HEK293 (cell line): ENCODE results near the gene PCED1A.

ENCODE experiments used
- CTCF ChIA-PET: fragments of 350-600 bp; formaldehyde crosslinking; extraction: SDS; loops from one replicate; lab custom pipeline; 2021; ENCODE audit warnings: antibody characterized with exemption; lab: Yijun Ruan, JAX
- POLR2A ChIA-PET: fragments of 300-600 bp; formaldehyde crosslinking; extraction: SDS; loops from one replicate; lab custom pipeline; 2020; ENCODE audit warnings: antibody characterized with exemption, inconsistent platforms; lab: Yijun Ruan, JAX
- H3K27ac ChIP-seq: fragments of 200-500 bp; sonication (Bioruptor generic); 2 replicates; pipeline ENCODE4 v1.5.1; 2014; ENCODE audit warnings: low read depth, low read length, control low read depth, inconsistent platforms; ENCODE audit errors: extremely low read depth
- H3K36me3 ChIP-seq, 2 experiments: fragments of 200-500 bp in 1 of 2; sonication (Bioruptor generic) in 1 of 2; 1 replicate in 1 of 2; 2 replicates in 1 of 2; pipeline ENCODE4 v1.5.1; 2014 to 2017; ENCODE audit warnings: inconsistent platforms in 2 of 2, low read length in 2 of 2; ENCODE audit not compliant: control insufficient read depth in 2 of 2, insufficient read depth in 1 of 2
- H3K4me1 ChIP-seq: fragments of 200-500 bp; sonication (Bioruptor generic); 2 replicates; pipeline ENCODE4 v1.5.1; 2014; ENCODE audit warnings: mild to moderate bottlenecking, low read length, inconsistent platforms; ENCODE audit not compliant: control insufficient read depth, insufficient read depth
- H3K4me3 ChIP-seq: 2 replicates; pipeline ENCODE4 v1.5.1; 2011; ENCODE audit warnings: low read depth, mild to moderate bottlenecking, control low read depth, low read length, moderate library complexity
- H3K9me3 ChIP-seq: fragments of 200-500 bp; sonication (Bioruptor generic); 2 replicates; pipeline ENCODE4 v1.5.1; 2014; ENCODE audit warnings: low read depth, low read length, inconsistent platforms; ENCODE audit not compliant: control insufficient read depth, insufficient read depth
- GLIS1 ChIP-seq: fragments of 450-650 bp; formaldehyde crosslinking; IDR thresholded peaks from 2 replicates; pipeline ENCODE4 v1.5.1; 2016; ENCODE audit warnings: missing biosample characterization, missing genetic modification characterization
- INSM2 ChIP-seq: fragments of 450-650 bp; formaldehyde crosslinking; IDR thresholded peaks from 2 replicates; pipeline ENCODE4 v1.5.1; 2016; ENCODE audit warnings: missing biosample characterization, missing genetic modification characterization
- KLF1 ChIP-seq: fragments of 450-650 bp; formaldehyde crosslinking; IDR thresholded peaks from 2 replicates; pipeline ENCODE4 v1.5.1; 2016; ENCODE audit warnings: missing biosample characterization, missing genetic modification characterization
- KLF17 ChIP-seq: fragments of 450-650 bp; formaldehyde crosslinking; IDR thresholded peaks from 2 replicates; pipeline ENCODE4 v1.5.1; 2016; ENCODE audit warnings: missing biosample characterization, missing genetic modification characterization
- KLF7 ChIP-seq: fragments of 450-650 bp; formaldehyde crosslinking; IDR thresholded peaks from 2 replicates; pipeline ENCODE4 v1.5.1; 2016; ENCODE audit warnings: missing biosample characterization, missing genetic modification characterization, borderline replicate concordance
- OSR2 ChIP-seq: fragments of 450-650 bp; formaldehyde crosslinking; IDR thresholded peaks from 2 replicates; pipeline ENCODE4 v1.5.1; 2016; ENCODE audit warnings: missing biosample characterization, missing genetic modification characterization
- PATZ1 ChIP-seq: fragments of 450-650 bp; formaldehyde crosslinking; IDR thresholded peaks from 2 replicates; pipeline ENCODE4 v1.5.1; 2016; ENCODE audit warnings: missing biosample characterization, missing genetic modification characterization
- PRDM10 ChIP-seq: fragments of 450-650 bp; formaldehyde crosslinking; IDR thresholded peaks from 2 replicates; pipeline ENCODE4 v1.5.1; 2016; ENCODE audit warnings: missing biosample characterization, missing genetic modification characterization
- ZBTB17 ChIP-seq: fragments of 450-650 bp; formaldehyde crosslinking; IDR thresholded peaks from 2 replicates; pipeline ENCODE4 v1.5.1; 2016; ENCODE audit warnings: missing biosample characterization, missing genetic modification characterization
- ZBTB48 ChIP-seq: fragments of 450-650 bp; formaldehyde crosslinking; IDR thresholded peaks from 2 replicates; pipeline ENCODE4 v1.5.1; 2016; ENCODE audit warnings: missing biosample characterization, missing genetic modification characterization
- ZIC2 ChIP-seq: fragments of 450-650 bp; formaldehyde crosslinking; IDR thresholded peaks from 2 replicates; pipeline ENCODE4 v1.5.1; 2016; ENCODE audit warnings: missing biosample characterization, missing genetic modification characterization
- ZNF184 ChIP-seq: fragments of 450-650 bp; IDR thresholded peaks from 2 replicates; pipeline ENCODE4 v1.5.1; 2018; ENCODE audit warnings: missing biosample characterization, mild to moderate bottlenecking, missing genetic modification characterization
- ZNF202 ChIP-seq: fragments of 450-650 bp; formaldehyde crosslinking; IDR thresholded peaks from 2 replicates; pipeline ENCODE4 v1.5.1; 2016; ENCODE audit warnings: missing biosample characterization, missing genetic modification characterization, borderline replicate concordance
- ZNF335 ChIP-seq: fragments of 450-650 bp; formaldehyde crosslinking; conservative IDR thresholded peaks from 2 replicates; pipeline ENCODE4 v1.5.1; 2016; ENCODE audit warnings: missing biosample characterization, missing genetic modification characterization
- ZNF366 ChIP-seq: fragments of 450-650 bp; formaldehyde crosslinking; conservative IDR thresholded peaks from 2 replicates; pipeline ENCODE4 v1.5.1; 2016; ENCODE audit warnings: missing biosample characterization, missing genetic modification characterization
- ZNF398 ChIP-seq: fragments of 450-650 bp; formaldehyde crosslinking; IDR thresholded peaks from 2 replicates; pipeline ENCODE4 v1.5.1; 2017; ENCODE audit warnings: missing biosample characterization, missing genetic modification characterization
- ZNF558 ChIP-seq: fragments of 450-650 bp; formaldehyde crosslinking; IDR thresholded peaks from 2 replicates; pipeline ENCODE4 v1.5.1; 2016; ENCODE audit warnings: missing biosample characterization, missing genetic modification characterization
- ZNF629 ChIP-seq: fragments of 450-650 bp; formaldehyde crosslinking; IDR thresholded peaks from 2 replicates; pipeline ENCODE4 v1.5.1; 2017; ENCODE audit warnings: missing biosample characterization, missing genetic modification characterization
- ZNF768 ChIP-seq: fragments of 450-650 bp; formaldehyde crosslinking; IDR thresholded peaks from 2 replicates; pipeline ENCODE4 v1.5.1; 2018; ENCODE audit warnings: missing biosample characterization, mild to moderate bottlenecking, missing genetic modification characterization
- ZSCAN30 ChIP-seq: fragments of 450-650 bp; IDR thresholded peaks from 2 replicates; pipeline ENCODE4 v1.5.1; 2018; ENCODE audit warnings: missing biosample characterization, mild to moderate bottlenecking, missing genetic modification characterization, moderate library complexity
- ZSCAN4 ChIP-seq: fragments of 450-650 bp; formaldehyde crosslinking; IDR thresholded peaks from 2 replicates; pipeline ENCODE4 v1.5.1; 2017; ENCODE audit warnings: missing biosample characterization, missing genetic modification characterization

The PCED1A gene

GRCh38 chr20:2815242-2815900 lies 25.1 kb downstream of the PCED1A start (continued):
- TF ChIP-seq KLF7 (tag by site-specific recombination) (no peak), INSM2 (tag by site-specific recombination) (no peak)

GRCh38 chr20:2814587-2815051 lies 25.8 kb downstream of the PCED1A start, which contains the start of gene C20orf141:
C20orf141 (plus strand) TSS chr20:2814987; CDS start chr20:2815185, 198 bp downstream.
- H3K27ac ChIP-seq, result 0 out of 2 replicates have a peak within 1 kb of the TSS, but pooled peaks have one; percentile 12
- no peaks in the 10 kb centered on the region for H3K36me3 ChIP-seq
- ChIA-PET CTCF (interaction anchor here (0.7 to 0.9 kb wide), 3 partner anchors 63 to 187 kb away, joined by 3 to 5 read pairs (median 4); no protein-coding TSS in a partner anchor), POLR2A (interaction anchor here (0.9 to 1.2 kb wide), 2 partner anchors 25 to 26 kb away, joined by 4 read pairs; partner anchors contain the start of genes PCED1A and VPS16)
- peaks cover 2% of the 10 kb centered on the region; the same call in 1 of the 2 replicates for H3K9me3 ChIP-seq
- H3K4me3 ChIP-seq, result no peak within 1 kb of the TSS
- TF ChIP-seq ZNF202 (no peak), KLF1 (peak; percentile 16; the same call in 1 of the 2 replicates), ZNF398 (tag by site-specific recombination) (peak; percentile 34; the same call in 1 of the 2 replicates), ZNF629 (tag by site-specific recombination) (peak; percentile 70), KLF17 (tag by site-specific recombination) (peak; percentile 89), PATZ1 (tag by site-specific recombination) (peak; percentile 48), ZBTB17 (tag by site-specific recombination) (peak; percentile 70), ZIC2 (tag by site-specific recombination) (peak; percentile 56), ZSCAN30 (no peak), OSR2 (0 out of 2 replicates have a peak, but pooled peaks have one; percentile 15), ZBTB48 (peak; percentile 93), GLIS1 (tag by site-specific recombination) (peak; percentile 97), ZSCAN4 (tag by site-specific recombination) (no peak), ZNF558 (no peak), ZNF184 (tag by site-specific recombination) (0 out of 2 replicates have a peak, but pooled peaks have one; percentile 69), ZNF768 (tag by site-specific recombination) (no peak), PRDM10 (tag by site-specific recombination) (no peak), ZNF335 (tag by site-specific recombination) (peak; percentile 48; the same call in 1 of the 2 replicates), ZNF366 (tag by site-specific recombination) (0 out of 2 replicates have a peak, but pooled peaks have one; percentile 24)
- peaks cover 10% of the 10 kb centered on the region for H3K4me1 ChIP-seq
